ENCODE measurements around the gene GPR3.
"Not testable (repeated sequence)": the region's sequence is repeated elsewhere in the genome, so short reads cannot be mapped to it uniquely, and the experiment has no call there.

Gene GPR3

DNA sequence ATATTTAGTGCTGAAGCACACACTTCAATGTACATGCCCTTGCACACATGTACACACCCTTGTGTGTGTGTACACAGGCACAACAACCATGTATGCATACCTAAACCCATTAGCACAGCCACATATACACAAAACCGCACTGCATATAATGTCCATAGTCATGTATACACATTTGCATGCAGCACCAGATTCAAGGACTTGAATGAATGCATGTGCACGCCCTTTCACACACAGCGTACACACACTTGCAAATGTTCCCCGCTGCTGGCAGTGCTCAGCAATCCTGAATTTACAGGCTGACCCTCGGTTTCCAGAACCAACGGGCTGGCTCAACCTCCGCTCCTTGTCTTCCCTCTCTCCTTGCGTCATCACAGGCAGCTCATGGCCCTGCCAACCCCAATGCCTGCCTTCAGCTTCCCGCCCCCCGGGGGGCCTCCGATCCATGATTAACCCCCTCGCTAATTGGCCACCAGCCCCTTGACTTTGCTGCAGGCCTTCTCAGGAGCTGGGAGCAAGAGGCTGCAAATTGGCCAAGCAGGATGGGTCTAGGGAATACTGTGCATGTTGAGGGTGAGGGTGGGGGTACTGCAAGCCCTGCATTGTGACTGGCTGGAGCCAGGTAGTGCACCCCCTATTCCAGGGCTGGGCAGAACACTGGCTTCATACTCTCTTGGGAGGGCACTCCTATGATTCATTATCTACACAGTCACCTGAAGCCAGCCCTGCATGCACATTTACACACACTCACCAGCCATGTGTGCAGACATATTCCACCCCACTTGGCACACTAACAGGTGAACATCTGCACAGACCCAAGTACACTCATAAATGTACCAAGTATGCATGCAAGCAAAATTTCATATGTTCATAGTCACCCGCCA, 7.9 kb downstream of the GPR3 start:
- peak; percentile 41 for DNase-seq (ENCODE audit: low spot score)

DNA sequence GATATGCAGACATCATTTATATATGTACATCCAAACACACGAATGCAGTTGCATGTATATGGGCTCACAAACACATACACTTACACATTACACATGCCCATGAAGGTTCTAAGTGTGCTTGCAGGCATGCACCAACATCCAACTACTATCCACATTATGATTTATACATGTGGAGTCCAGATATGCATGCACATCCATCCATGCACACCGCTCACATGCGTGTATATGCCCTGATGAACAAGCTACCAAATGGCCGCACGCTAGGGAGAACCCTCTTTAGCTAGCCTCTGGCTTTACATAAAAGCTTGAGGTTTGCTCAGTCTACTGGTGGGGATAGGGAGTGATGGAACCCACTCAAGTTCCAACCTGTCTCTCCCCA, 8.5 kb downstream of the GPR3 start:
- DNase-seq (ENCODE audit: low spot score): no peak

DNA sequence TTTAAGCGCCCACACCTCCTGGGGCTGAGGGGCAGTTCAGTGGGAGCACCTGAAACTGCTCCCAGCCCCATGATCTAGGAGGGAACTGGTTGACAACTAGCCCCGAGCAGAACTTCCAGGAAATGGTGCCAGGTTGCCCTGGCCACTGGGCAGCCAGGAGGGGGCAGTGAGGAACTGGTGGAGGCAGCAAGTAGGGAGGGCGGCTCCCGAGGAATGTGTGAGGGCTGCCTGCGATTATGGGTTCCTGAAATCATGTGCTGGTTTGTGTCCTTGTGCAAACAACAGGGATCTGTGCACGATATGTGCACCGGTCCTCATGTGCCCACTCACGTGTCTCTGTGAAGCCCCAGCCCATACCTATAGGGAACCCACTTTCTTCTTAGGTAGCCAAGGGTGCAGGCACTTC, 9.9 kb downstream of the GPR3 start:
- DNase-seq (ENCODE audit: low spot score): peak; percentile 86

DNA sequence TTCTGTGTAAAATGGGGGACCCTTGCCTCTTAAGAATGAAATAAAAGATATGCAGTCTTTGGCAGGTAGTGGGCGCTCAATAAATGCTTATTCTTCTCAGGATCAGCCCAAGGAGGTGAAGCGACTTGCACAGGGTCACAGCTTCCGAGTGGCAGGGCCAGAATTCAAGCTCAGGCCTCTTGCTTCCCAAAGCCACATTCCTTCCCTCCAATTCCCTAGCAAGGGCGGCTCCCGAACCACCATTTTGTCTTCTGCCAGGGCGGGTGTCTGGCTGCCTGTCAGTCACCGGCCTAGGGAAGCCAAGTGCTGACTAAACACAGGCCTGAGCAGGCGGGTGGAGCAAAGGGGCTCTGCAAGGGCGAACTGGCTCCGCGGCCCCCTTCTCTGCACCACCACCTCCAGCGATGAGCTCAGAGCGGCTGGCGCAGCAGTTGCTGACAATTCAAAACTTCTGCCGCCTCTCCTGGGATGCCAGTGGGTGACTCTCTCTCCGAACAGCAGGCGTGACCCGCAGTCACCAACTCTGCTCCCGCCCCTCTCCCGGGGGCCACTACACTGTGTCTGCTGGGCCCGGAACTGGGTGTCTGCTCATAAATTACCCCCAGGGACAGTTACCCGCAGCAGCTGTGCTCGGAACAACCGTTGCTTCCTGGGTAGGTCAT, 10.8 kb downstream of the GPR3 start:
- peak; percentile 75 for DNase-seq (ENCODE audit: low spot score)

DNA sequence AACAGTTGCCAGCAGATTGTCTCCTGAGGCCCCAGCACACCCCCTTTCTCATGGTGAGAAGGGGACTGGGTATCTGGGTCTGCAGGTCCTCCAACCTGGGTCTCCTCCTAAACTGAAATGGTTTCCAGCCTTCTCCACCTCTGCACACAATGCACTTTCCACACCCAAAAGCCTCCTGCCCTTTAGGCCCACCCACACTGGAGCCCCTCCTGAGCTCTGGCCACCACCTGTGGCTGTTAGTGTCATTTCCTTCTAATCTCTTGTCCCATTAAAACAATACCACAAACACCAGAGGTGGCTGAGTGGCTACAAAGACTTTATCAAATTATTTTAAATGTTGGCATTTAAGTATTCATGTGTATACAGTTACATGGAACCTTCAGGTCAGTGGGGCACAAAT, 11.5 kb downstream of the GPR3 start:
- DNase-seq (ENCODE audit: low spot score): no peak

DNA sequence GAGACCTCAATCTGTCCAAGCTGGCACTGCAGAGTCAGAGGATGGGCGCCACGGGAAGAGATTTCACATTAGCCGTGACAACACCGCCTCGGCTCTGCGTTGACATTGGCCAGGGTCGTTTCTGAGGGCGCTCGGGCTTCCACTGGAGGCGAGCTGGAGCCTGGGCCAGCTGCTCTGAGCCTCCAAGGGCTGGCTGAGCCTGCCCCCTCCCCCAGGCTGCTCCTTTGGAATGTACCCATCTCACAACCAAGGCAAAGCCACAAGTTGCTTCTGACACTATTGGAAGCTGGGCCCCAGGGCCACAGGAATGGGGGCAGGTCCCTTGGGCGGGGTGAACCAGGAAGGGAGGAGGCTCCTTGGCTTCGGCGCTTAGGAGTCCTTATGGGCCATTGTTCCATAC, 12.7 kb downstream of the GPR3 start:
- peak; percentile 86 for DNase-seq (ENCODE audit: low spot score)

DNA sequence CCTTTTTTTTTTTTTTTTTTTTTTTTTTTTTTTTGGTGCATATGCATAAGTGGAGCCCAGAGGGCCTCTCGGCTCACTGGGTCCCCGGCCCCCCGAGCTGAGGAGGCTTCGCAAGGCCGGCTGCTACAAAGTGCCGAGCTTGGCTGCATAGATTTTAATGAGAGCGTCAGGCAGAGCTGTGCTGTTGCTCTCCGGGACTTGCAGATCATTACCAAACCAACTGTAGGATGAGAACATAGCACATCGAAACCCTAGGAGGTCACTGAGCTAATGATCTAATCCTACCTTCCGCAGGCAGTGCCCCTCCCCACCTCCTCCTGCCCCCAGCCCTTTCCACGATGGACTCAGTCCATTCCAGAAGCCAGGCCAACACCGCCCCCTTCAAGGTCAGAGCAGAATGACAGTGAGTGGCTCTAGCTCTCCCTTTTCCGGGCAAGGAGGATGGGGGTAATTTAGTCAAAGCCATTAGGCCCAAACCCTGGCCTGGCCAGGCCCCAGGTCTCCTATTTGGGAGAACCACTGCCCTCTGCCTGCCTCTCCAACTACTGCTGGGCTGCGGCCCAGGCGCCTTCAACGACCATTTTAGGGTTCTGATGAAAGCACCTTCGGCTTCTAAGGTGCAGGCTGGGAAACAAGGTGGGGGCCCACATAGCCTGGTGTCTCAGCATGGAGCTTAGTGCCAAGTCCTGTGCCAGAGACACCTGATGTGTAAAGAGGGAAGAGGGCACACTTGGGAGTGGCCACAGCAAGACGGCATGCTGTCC, 13.4 kb downstream of the GPR3 start:
- not testable (repeated sequence) for DNase-seq (ENCODE audit: low spot score)

DNA sequence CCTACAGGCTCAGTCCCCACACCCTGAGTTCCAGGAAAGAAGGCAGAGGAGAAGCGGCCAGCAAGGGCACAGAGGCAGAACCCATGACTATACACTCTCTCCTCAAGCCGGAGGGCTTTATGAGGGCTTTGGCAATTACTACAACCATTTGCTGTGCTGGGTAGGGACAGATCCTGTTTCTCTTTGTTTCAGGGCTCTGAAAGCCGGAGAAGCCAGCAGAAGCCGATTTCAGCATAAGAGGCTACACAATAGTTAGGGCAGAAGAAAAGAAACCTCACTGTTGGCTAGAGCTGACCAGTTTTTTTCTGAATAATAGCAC, 13.9 kb downstream of the GPR3 start:
- DNase-seq (ENCODE audit: low spot score): no peak

DNA sequence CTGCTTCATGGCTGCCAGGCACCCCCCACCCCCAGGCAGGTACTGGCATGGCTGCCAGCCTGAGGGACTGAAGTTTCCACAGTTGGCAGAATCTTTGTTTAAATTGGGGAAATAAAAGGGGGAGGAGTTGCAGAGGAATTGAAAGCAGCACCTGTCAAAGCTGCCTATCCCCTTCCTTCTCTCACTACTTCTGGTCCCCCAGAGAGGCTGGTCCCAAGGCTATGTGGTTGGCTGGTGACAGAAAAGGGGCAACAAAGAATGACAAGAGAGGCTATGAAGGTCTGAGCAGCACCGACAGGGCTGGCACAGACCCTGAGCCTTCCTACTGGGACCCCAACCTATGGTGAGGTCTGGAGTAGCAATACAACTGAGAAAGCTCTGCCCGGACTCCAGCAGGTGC, 14.4 kb downstream of the GPR3 start:
- not testable (repeated sequence) for DNase-seq (ENCODE audit: low spot score)

DNA sequence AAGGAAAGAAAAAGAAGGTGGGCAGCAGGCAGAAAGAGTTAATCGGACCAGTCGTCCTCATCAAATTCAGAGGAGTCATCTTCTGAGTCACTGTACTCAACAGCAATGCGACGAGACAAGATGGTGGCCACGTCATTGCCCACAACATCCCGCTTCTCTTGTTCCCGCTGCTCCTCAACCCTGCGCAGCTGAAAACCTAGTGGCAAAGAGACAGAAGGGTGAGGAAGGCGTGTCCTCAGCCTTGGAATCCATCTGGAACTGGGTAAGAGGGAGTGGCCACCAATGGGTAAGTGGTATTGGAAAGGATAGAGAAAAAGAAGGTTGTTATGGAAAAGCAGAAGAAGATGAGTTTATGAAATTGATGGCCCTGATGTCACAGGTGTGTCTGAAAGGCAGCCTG, 15.7 kb downstream of the GPR3 start:
- DNase-seq (ENCODE audit: low spot score): no peak

DNA sequence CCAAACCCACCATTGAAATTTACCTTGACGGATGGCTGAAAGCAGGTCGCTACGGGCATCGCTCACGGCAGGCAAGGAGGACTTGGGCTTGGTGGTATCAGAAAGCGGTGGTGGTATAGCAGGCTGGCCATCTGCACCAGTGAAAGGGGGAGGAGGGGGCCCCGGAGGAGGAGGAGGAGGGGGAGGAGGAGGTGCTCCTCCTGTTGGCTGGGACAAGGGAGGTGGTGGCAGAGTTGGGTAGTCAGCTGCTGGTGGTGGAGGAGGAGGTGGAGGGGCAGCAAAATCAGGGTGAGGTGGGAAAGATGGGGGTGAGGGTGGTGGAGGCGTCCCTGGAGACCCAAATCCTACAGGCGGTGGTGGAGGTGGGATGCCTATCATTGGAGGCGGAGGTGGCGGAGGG, 17.2 kb downstream of the GPR3 start:
- DNase-seq (ENCODE audit: low spot score): no peak

DNA sequence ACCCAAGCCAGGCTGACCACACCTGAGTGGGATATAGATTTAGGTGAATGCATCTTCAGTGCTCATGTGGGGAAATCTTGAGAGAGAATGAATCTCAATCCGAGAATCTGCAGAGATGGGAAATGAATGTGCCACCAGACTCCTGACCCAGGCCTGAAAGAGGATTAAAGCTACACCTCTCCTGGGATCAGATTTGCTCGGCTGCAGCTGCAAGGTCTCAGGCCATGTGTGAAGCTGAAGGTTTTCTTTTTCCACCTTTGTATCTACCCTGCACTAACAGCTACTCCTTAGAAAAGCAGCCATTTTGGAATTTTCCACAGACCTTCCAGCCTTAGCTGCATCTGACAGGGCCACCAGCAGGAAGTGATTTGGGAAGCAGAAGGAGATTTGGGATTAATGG, 18.3 kb downstream of the GPR3 start:
- no peak for DNase-seq (ENCODE audit: low spot score)

DNA sequence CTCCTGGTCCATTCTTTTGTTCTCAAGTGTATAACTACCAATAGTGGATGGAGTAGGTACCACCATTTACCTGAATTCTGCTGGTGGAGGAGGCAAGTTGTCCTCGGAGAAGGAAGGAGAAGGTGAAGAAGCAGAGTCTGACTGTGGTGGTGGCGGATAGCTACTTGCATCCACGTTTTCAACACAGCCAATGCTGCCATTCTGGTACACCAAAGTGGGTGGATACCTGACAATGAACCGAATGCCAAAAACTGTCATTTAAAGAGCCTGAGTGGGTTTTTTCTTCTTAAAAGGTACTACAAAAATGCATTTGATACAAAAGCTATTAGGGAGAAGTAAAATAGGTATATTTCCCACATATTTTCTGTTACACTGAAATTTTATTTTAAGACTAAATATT, 20.1 kb downstream of the GPR3 start:
- no peak for DNase-seq (ENCODE audit: low spot score)

DNA sequence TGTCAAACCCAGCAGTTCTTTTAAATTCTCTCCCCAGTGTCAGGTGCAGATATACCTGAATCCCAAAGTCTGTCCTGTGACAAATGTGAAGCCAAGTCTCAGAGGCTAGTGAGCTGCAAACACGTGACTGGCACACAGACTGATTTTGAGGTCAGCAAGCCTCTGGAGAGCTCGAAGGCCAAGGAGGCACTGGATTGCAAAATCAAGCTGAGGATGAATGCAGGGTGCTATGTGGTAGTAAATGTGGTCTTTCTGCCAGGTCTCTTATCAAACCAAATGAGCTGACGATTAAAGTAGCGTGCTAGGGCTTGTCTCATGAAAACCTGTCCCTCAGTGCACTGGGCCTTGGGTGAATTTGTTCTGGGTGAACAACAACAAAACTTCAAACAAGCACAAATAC, 20.6 kb downstream of the GPR3 start:
- no peak for DNase-seq (ENCODE audit: low spot score)

DNA sequence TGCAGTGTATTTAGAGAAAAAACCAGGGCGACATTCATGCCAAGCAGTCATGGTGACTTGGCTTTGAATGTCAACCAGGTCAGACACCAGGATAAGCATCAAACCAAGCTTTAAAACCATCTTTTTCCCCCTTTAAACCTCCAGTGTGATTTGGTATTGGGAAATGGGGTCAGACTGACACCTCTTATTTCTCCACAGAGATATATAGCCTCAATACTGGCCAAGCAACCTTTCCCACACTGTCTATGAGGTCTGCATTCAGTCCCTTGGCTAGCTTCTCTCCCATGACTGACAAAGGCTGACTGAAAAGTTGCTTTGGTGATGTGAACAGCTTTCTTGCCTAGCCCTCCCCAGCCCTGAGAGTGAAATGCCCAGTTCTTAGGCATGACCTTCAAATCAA, 21.7 kb downstream of the GPR3 start:
- no peak for DNase-seq (ENCODE audit: low spot score)

DNA sequence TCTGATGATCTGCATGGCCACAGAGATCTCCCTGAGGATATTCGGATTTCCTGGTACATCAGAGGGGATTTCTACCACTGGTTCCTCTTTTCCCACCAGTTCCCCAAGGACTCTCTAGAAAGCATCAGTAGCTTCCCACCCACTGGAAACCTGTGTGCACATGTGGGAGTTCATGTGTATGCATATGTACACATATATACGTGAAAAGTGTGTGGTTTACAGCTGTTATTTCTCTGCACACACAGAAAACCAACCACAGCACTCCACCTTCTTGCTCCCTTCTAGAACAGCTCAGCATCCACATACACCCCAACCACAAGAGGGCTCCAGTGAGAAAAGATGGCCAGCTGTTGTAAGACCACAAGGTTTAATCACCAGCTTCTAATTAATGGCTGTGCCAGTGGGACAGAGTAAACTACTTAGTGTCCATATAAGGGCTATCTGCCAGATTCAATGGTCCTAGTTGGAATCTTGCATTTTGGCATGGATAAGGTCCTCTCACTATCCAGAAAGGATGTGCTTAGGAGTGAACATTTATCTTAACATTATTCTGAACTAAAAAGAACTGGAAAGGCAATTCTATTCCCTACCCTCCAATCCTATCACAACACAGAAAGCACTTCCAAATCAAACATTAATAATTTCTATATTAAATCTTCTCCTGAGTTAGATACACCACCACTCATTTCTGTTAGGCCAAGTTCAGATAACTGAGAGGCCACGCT, 24.1 kb downstream of the GPR3 start:
- DNase-seq (ENCODE audit: low spot score): peak; percentile 59

DNA sequence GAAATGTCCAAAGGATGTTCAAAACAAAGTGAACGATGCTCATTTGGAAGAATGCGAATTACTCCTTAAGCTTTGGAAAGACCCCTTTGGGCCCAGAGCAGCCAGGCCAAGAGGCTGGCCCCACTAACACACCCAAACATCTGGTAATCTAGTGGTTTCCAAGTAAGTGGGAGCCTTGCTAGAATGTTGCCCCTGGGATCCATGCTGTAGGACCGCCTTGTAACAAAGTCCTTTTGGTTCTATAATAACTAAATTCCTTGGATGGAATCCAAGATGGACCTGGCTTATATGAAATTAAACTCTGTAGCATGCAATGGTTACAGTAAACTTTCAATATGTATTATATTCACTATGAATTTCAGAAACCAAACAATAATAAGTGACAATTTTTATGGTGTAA, 25.3 kb downstream of the GPR3 start:
- DNase-seq (ENCODE audit: low spot score): no peak

DNA sequence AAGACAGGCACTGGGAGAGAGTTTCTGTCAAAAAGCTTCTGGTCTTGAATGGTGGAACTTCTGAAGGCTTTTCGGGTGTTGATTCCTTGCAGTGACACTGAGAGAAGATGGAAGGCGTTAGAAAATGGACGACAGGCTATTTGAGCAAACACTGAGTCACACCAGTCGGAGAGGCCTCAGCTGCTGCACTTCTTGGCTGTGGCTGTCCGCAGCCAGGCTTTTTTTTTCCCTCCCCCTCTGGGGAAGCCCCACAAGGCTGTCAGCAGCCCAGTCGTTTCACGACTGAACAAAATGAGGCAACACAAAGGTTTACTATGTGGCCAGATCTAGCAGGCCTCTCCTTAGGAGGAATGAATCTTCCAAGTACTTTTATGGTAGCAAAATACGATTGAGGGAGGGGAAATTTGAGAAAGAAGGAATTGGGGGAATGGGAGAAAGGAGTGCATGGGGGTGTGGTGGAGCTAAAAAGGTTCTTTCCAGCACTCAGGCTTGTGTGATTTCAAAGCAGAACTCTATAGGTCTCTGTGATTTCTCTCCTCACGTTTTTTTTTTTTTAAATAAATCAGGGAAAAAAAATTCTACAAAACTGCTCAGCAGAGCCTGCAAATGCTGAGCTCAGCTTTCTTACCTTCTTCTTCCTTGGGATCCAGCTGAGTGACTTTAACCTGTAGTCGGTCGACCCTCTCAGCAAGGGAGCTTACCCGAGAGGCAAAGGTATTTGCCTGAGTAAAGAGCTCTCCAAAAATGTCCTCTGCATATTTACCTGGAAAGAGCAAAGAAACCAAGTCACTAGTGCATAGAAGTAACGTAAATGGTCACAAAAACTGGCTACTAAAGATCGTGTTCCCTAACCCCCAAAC, 26.1 kb downstream of the GPR3 start:
- peak; percentile 95 for DNase-seq (ENCODE audit: low spot score)

DNA sequence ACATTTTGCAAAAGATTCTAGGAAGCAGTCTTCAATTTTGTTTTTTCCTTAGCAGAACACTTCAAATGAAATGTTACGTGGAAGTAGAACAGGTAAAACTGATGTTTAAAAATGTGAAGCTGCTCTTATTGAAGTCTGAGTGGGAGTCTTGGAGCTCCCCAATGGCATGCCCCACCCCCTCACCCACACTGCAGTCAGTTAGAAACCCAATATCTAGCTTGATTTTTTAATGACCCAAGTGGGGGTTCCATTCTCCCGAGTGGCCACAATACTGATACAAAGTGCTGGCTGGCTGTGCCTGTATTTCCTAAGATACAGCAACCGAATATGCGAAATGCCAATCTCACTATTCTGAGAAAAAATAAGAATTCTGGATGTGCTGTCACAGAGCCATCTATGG, 31.3 kb downstream of the GPR3 start:
- DNase-seq (ENCODE audit: low spot score): no peak

DNA sequence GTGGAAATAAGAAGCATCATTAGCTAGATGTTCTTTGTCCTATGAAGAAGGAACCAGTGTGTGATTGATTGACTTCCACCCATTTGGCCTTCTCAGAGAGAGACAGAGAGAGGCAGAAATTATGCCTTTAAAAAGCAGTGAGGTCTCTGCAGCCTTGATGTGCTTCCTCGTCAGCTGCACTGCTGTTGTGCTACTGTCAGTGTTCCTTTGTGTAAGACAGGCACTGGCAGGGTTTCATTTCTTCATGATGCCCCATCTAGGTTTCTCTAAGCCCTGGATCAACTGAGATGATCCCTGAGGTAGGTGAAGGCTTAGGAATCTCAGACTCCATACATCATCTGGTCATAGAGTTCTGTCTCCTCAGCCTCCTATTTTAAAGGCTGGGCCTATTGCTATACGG, 34.9 kb downstream of the GPR3 start:
- no peak for DNase-seq (ENCODE audit: low spot score)

DNA sequence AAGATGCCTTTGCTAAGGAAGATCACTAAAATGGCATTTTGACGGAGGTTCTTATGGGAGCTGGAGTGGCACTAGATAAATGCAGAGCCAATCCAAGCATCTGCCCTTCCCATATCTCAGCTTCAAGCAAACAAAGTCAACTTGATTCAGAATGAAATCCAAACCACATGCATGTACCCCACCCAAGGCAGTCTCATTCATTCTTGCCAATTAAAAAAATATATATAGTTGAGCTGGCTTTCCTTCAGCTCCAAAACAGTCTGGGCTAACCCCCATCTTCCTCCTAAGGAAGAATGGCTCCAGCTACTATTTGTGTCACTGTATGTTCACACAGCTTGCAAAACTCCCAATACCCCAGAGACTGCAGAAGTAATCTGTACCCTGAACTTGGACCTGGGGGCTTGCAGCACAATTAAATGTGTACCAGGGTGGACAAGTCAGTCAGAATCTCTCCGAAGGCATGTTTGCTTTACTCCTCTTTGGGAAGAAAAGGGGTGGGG, 35.4 kb downstream of the GPR3 start:
- DNase-seq (ENCODE audit: low spot score): no peak
